Small intestine (tissue), 7 donors: Measurements from ENCODE around the gene SCUBE2. TPM values are rescaled to one million over a fixed set of nuclear protein-coding genes. Genes with fewer than 3 reads are reported as not detected.
"Not testable (repeated sequence)": the region's sequence is repeated elsewhere in the genome, so short reads cannot be mapped to it uniquely, and the experiment has no call there.

Source experiments
- DNase-seq, 2 donors: peaks; one replicate each; pipeline versions ENCODE4 v3.0.0 to v3.0.0-alpha.2; 2013
- FAIRE-seq: peaks from 2 replicates; lab custom pipeline; 2012; peaks lifted over from hg19 to GRCh38; lab: Jason Lieb, UNC
- H3K27ac ChIP-seq, 3 donors: one replicate each; pipeline ENCODE4 v1.5.1; 2013; ENCODE audit warnings: low read length in 2 of 3, mild to moderate bottlenecking in 2 of 3, control low read depth in 1 of 3, inconsistent platforms in 1 of 3, low read depth in 1 of 3, moderate library complexity in 1 of 3
- H3K27me3 ChIP-seq, 3 donors: one replicate each; pipeline ENCODE4 v1.6.1; 2013; ENCODE audit warnings: low read length in 3 of 3, inconsistent platforms in 1 of 3; ENCODE audit not compliant: control insufficient read depth in 3 of 3, insufficient read depth in 3 of 3
- H3K36me3 ChIP-seq, 3 donors: one replicate each; pipeline ENCODE4 v1.6.1; 2013; ENCODE audit warnings: low read length in 3 of 3, inconsistent platforms in 1 of 3, low read depth in 1 of 3, mild to moderate bottlenecking in 1 of 3, moderate library complexity in 1 of 3; ENCODE audit not compliant: control insufficient read depth in 3 of 3, insufficient read depth in 2 of 3
- H3K4me1 ChIP-seq, 3 donors: one replicate each; pipeline ENCODE4 v1.6.1; 2013; ENCODE audit warnings: low read length in 2 of 3, inconsistent platforms in 1 of 3, low read depth in 1 of 3, mild to moderate bottlenecking in 1 of 3, moderate library complexity in 1 of 3; ENCODE audit not compliant: control insufficient read depth in 3 of 3, insufficient read depth in 2 of 3
- H3K4me3 ChIP-seq, 3 donors: one replicate each; pipeline ENCODE4 v1.5.1; 2013; ENCODE audit warnings: low read length in 3 of 3, control low read depth in 1 of 3, inconsistent platforms in 1 of 3, low read depth in 1 of 3, mild to moderate bottlenecking in 1 of 3, moderate library complexity in 1 of 3
- H3K9me3 ChIP-seq, 2 donors: one replicate each; pipeline ENCODE4 v1.6.1; 2013; ENCODE audit warnings: low read depth in 1 of 2, low read length in 1 of 2; ENCODE audit not compliant: control insufficient read depth in 2 of 2, insufficient read depth in 1 of 2
- WGBS, 3 donors: extraction: QIAGEN DNeasy Blood & Tissue Kit; methylation state at CpG; one replicate each; pipeline ENCODE4 v1.1.7; 2013; 5-methylcytosine and 5-hydroxymethylcytosine counted together
- polyA plus RNA-seq, 4 donors: library from polyadenylated mRNA; stranded (reverse) in 3 of 4; unstranded in 1 of 4; fragments of 200-250 nt in 3 of 4; fragments of 120-200 nt in 1 of 4; gene quantifications; one replicate each; pipeline versions ENCODE4 v1.2.1 to v1.2.3, GENCODE V29; 2013
- donor health status: healthy with polysubstance abuse.
- donor health status: control.
- donor health status: control.
- donor health status: Bipolar disorder and iron deficiency.
- donor health status: healthy.

SCUBE2 gene
- polyA plus RNA-seq, 4 donors: under 0.01 to 8.8 (median 4.9) TPM; not detected in 1

- Histone ChIP-seq H3K27me3 (peaks cover 0 to 20% (median 4%) of the 10 kb centered on the region in 3 donors), H3K36me3 (no peaks in the 10 kb centered on the region), H3K9me3 (no peaks in the 10 kb centered on the region), H3K4me1 (no peaks in the 10 kb centered on the region), H3K27ac (no peak overlapping the region), H3K4me3 (no peak overlapping the region)
- WGBS, 3 donors: 86 to 89% (median 89%) methylated on average over 3 of the region's 3 CpGs
- no peak for DNase-seq
- no peak for FAIRE-seq
Observed at GRCh38 chr11:8997451-8997850, 93.9 kb downstream of the SCUBE2 start.

- 78 to 81% (median 80%) methylated on average over 1 of the region's 1 CpG for WGBS, 3 donors
- H3K27ac ChIP-seq: no peak overlapping the region
- no peaks in the 10 kb centered on the region for H3K27me3 ChIP-seq
- H3K36me3 ChIP-seq: no peaks in the 10 kb centered on the region
- H3K9me3 ChIP-seq: no peaks in the 10 kb centered on the region
- H3K4me3 ChIP-seq: no peak overlapping the region
- FAIRE-seq (no peak), DNase-seq (no peak)
- no peaks in the 10 kb centered on the region for H3K4me1 ChIP-seq
Observed at GRCh38 chr11:8989453-8989852, 101.9 kb downstream of the SCUBE2 start.

DNA sequence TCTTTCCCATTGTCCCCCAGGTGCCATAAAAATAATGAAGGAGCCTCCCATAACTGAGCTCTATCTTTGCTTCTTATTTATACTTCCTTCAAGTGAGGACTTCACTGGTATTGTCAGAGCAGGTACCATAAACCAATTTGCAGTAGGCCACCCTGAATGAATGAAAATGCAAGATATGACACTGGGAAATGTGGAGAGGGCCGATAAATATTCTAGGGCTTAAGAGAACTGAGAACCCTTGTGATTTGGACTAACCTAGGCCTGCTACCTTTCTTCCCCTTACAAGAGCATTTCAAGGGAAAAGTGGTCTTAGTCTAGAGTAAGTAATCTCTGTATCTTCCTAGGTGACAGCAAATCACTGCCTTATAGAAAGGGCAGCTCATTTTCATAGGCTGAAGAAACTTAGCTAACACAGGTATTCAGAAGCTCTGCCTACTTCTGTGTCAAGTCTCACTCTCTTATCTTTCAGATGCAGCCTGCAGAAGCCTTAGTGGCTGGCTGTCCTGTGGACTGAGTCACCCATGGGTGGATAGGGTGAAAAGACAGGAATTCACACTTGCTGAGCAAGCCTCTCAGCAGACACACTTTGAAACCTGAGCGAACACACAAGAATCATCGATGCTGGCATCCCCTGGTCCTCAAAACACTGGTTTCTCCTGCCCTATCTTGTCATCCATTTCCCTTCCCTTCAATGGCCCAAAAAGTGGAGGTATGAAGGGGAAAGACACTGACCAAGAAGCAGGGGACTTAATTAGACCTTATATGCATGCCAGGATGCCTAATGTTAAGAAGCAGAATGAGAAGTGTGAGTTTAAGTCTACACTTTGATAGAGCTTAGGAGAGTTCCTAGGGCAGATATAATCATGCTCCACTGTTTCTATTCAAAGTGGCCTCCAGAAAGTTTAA is 102.8 kb downstream of the SCUBE2 start:
- FAIRE-seq: no peak
- no peaks in the 10 kb centered on the region for H3K4me1 ChIP-seq
- no peak overlapping the region for H3K4me3 ChIP-seq
- no peak for DNase-seq
- WGBS, 3 donors: 59 to 81% (median 74%) methylated on average over 3 of the region's 3 CpGs
- no peaks in the 10 kb centered on the region for H3K27me3 ChIP-seq
- no peaks in the 10 kb centered on the region for H3K9me3 ChIP-seq
- no peaks in the 10 kb centered on the region for H3K36me3 ChIP-seq
- H3K27ac ChIP-seq: no peak overlapping the region

DNA sequence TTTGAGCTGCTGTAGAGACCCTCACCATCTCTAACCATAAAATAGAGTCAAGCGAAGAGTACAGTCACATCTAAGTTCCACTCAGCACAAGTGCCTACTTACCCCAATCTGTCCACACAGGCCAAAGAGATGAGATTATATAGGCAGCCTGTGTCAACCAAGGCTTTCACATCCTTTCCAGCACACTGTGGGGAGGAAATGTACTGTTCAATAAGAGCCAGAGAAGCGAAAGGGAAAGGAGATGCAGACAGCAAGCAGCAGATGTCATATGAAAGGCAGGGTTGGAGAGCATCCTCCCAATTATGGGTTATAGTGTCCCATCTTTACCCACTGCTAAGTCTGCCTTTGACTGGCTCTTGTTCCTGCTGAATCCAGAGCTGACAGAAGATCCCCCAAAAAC is 104.0 kb downstream of the SCUBE2 start:
- FAIRE-seq (no peak), DNase-seq (no peak)
- WGBS, 3 donors: 75 to 96% (median 82%) methylated on average over 2 of the region's 2 CpGs
- no peak overlapping the region for H3K4me3 ChIP-seq
- H3K27ac ChIP-seq: no peak overlapping the region
- H3K36me3 ChIP-seq: no peaks in the 10 kb centered on the region
- no peaks in the 10 kb centered on the region for H3K4me1 ChIP-seq
- H3K9me3 ChIP-seq: no peaks in the 10 kb centered on the region
- H3K27me3 ChIP-seq: no peaks in the 10 kb centered on the region

- not testable (repeated sequence) for DNase-seq, H3K27ac ChIP-seq, H3K4me1 ChIP-seq, H3K9me3 ChIP-seq, H3K27me3 ChIP-seq, H3K4me3 ChIP-seq, FAIRE-seq, H3K36me3 ChIP-seq
- 94 to 96% (median 94%) methylated on average over 6 of the region's 6 CpGs for WGBS, 3 donors
Observed at GRCh38 chr11:8986772-8987171, 104.6 kb downstream of the SCUBE2 start.

DNA sequence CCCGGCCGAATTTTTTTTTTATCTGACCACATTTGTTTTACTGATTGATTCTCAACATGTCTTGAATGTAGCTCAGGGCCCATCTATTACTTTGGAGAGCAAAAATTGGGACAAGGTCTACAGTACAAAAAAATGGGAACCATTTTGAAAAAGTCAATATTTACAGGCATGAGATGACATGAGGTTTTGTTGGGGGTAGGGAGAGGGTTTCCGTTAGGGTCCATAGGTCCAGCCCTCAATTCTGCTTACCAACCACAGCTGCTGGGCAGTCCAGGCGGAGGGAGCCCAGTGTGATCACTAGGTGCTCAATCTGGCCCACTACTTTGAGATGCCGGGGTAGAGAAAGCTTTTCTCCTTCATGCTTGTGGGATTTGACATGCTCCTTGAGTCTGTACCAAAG is 105.9 kb downstream of the SCUBE2 start:
- 91 to 96% (median 92%) methylated on average over 5 of the region's 5 CpGs for WGBS, 3 donors
- Histone ChIP-seq H3K27ac (no peak overlapping the region), H3K9me3 (no peaks in the 10 kb centered on the region), H3K4me3 (no peak overlapping the region), H3K27me3 (no peaks in the 10 kb centered on the region), H3K4me1 (no peaks in the 10 kb centered on the region), H3K36me3 (no peaks in the 10 kb centered on the region)
- DNase-seq (no peak), FAIRE-seq (no peak)

- Histone ChIP-seq H3K36me3 (no peaks in the 10 kb centered on the region), H3K4me1 (no peaks in the 10 kb centered on the region), H3K27ac (no peak overlapping the region), H3K4me3 (no peak overlapping the region), H3K9me3 (no peaks in the 10 kb centered on the region), H3K27me3 (no peaks in the 10 kb centered on the region)
- FAIRE-seq: no peak
- 71 to 76% (median 75%) methylated on average over 2 of the region's 2 CpGs for WGBS, 3 donors
- DNase-seq: no peak
Observed at GRCh38 chr11:8983552-8983951, 107.8 kb downstream of the SCUBE2 start.

GRCh38 chr11:8980485-8980884 is 110.9 kb downstream of the SCUBE2 start:
- Histone ChIP-seq H3K9me3 (no peaks in the 10 kb centered on the region), H3K27me3 (no peaks in the 10 kb centered on the region), H3K4me1 (no peaks in the 10 kb centered on the region), H3K27ac (no peak overlapping the region), H3K4me3 (no peak overlapping the region), H3K36me3 (no peaks in the 10 kb centered on the region)
- WGBS, 3 donors: 78 to 80% (median 79%) methylated on average over 3 of the region's 3 CpGs
- no peak for FAIRE-seq
- DNase-seq: no peak
